ENCODE results near the gene IDNK.

The IDNK gene

GRCh38 chr9:83677596-83677995 lies 54.7 kb downstream of the IDNK start:
- DNase-seq: no peak
- CTCF ChIA-PET: interaction anchor here (0.7 kb wide), 1 partner anchor 21 kb away, joined by 3 read pairs; no protein-coding TSS in a partner anchor
- H3K4me1 Mint-ChIP-seq: no peaks in the 10 kb centered on the region
- no peaks in the 10 kb centered on the region for H3K27me3 Mint-ChIP-seq
- H3K9me3 Mint-ChIP-seq: no peaks in the 10 kb centered on the region
- peaks cover 57% of the 10 kb centered on the region for H3K36me3 Mint-ChIP-seq
- no peak overlapping the region for H3K4me3 Mint-ChIP-seq
- peak overlapping the region; percentile 37 for H3K27ac Mint-ChIP-seq

DNA sequence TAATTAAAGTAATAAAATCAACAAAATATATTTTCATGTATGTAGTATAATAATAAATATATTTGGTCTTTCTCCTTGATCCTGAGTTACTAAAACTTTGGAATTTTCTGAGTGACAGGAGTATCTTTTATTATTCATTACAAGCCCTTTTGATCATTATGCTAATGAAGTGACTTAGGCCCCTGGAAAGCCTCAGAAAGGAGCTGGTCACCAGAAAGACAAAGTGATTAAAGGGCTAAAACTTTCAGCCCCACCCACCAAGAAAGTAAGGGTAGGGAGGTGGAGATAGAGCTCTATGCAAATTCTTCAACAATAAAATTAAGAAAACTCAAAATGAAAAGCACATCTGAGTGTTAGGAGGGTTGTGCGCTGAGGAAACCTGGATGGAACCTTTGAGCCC lies 57.3 kb downstream of the IDNK start:
- CTCF ChIA-PET: interaction anchor here (0.7 kb wide), 1 partner anchor 240 kb away, joined by 6 read pairs; no protein-coding TSS in a partner anchor
- H3K27ac Mint-ChIP-seq: no peak overlapping the region

GRCh38 chr9:83681490-83681889 lies 58.5 kb downstream of the IDNK start:
- Mint-ChIP-seq H3K4me1 (peaks cover 2% of the 10 kb centered on the region), H3K4me3 (no peak overlapping the region), H3K9me3 (no peaks in the 10 kb centered on the region), H3K36me3 (peaks cover 39% of the 10 kb centered on the region), H3K27ac (no peak overlapping the region), H3K27me3 (no peaks in the 10 kb centered on the region)
- no peak for DNase-seq
- CTCF ChIA-PET: no interaction called here

More for the DNA sequence above, 57.3 kb downstream of the IDNK start:
- Mint-ChIP-seq H3K36me3 (peaks cover 44% of the 10 kb centered on the region), H3K4me1 (peaks cover 2% of the 10 kb centered on the region), H3K27me3 (no peaks in the 10 kb centered on the region), H3K9me3 (no peaks in the 10 kb centered on the region), H3K4me3 (no peak overlapping the region)
- no peak for DNase-seq

DNA sequence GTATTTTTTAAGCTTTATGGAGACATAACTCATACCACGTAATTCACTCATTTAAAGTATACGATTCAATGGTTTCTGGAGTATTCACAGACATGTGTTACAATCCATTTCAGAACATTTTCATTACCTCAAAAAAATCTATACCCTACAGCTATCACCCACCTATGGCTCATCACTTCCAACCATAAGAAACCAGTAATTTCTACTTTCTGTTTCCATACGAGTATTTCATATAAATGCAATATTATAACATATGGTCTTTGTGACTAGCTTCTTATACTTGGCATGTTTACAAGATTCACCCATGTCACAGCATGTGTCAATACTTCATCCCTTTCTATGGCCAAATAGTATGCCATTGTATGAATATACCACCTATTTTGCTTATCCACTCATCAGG lies 66.0 kb downstream of the IDNK start:
- DNase-seq: no peak
- no peaks in the 10 kb centered on the region for H3K9me3 Mint-ChIP-seq
- peaks cover 31% of the 10 kb centered on the region for H3K4me1 Mint-ChIP-seq
- no peaks in the 10 kb centered on the region for H3K27me3 Mint-ChIP-seq
- no peak overlapping the region for H3K4me3 Mint-ChIP-seq
- CTCF ChIA-PET: interaction anchor here (0.6 to 1.3 kb wide), 2 partner anchors 40 to 1832 kb away, joined by 3 read pairs; no protein-coding TSS in a partner anchor
- peaks cover 4% of the 10 kb centered on the region for H3K36me3 Mint-ChIP-seq
- no peak overlapping the region for H3K27ac Mint-ChIP-seq

DNA sequence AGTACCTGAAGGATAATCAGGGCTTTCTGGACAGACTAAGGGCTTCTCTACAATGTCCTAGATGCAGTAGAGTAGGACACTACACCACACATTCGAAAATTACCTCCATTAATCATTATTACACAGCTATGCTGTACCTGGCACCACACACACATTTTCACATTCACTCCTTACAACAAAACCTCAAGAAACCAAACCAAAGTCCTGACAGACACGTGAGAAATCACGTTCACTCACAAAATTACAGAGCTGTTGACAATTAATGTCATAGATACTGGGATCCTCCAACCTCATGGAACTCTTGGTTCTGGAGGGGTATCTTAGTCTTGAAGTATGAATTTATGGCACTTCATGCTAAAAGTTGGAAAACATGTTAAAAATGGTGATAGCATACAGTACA lies 68.5 kb downstream of the IDNK start:
- Mint-ChIP-seq H3K9me3 (no peaks in the 10 kb centered on the region), H3K4me1 (peaks cover 35% of the 10 kb centered on the region), H3K27me3 (no peaks in the 10 kb centered on the region), H3K36me3 (peaks cover 2% of the 10 kb centered on the region), H3K4me3 (no peak overlapping the region), H3K27ac (no peak overlapping the region)
- CTCF ChIA-PET: no interaction called here
- DNase-seq: no peak
